ENCODE data around the gene ERBIN. TPM values are rescaled to one million over a fixed set of nuclear protein-coding genes. Genes with fewer than 3 reads are reported as not detected.
A peak's percentile ranks its signal among the peaks of the same experiment; 100 is the strongest.

ERBIN gene
- total and polyA plus RNA-seq, 2 of the 13 experiments (the other 11 are each of a cell fraction or from before 2014, with no cell fraction given): 14.4 to 41.7 TPM

- TF ChIP-seq ZUFSP (CRISPR knock-in tag; IDR thresholded peaks at IDR 0.05; ENCODE audit: borderline replicate concordance): no peak
- no peak for TF ChIP-seq FOXK2 (IDR thresholded peaks at IDR 0.05)
- 0 out of 2 replicates have a peak, but pooled peaks have one; percentile 3 for TF ChIP-seq ZBTB25 (CRISPR knock-in tag; IDR thresholded peaks at IDR 0.05)
- peak; percentile 55; the same call in 1 of the 2 replicates for TF ChIP-seq ZNF747 (CRISPR knock-in tag; IDR thresholded peaks at IDR 0.05; ENCODE audit: borderline replicate concordance)
- TF ChIP-seq ZNF784 (CRISPR knock-in tag; IDR thresholded peaks at IDR 0.05; ENCODE audit: borderline replicate concordance): peak; percentile 30; the same call in 1 of the 2 replicates
- 0 out of 2 replicates have a peak, but pooled peaks have one; percentile 88 for TF ChIP-seq ARNT2 (CRISPR knock-in tag; IDR thresholded peaks at IDR 0.05; ENCODE audit: low read depth)
- no peak for TF ChIP-seq LCORL (IDR thresholded peaks at IDR 0.05)
- TF ChIP-seq LCORL (CRISPR knock-in tag; IDR thresholded peaks at IDR 0.05): no peak
- TF ChIP-seq SSRP1 (CRISPR knock-in tag; IDR thresholded peaks at IDR 0.05): no peak
- no peak for TF ChIP-seq ZNF430 (CRISPR knock-in tag; IDR thresholded peaks at IDR 0.05)
- no peak for TF ChIP-seq TCF12 (IDR thresholded peaks at IDR 0.05)
- no peak; the same call in 1 of the 2 replicates for TF ChIP-seq TCF12 (CRISPR knock-in tag; IDR thresholded peaks at IDR 0.05)
- 0 out of 2 replicates have a peak, but pooled peaks have one; percentile 22 for TF ChIP-seq RNF2 (conservative IDR thresholded peaks at IDR 0.05; ENCODE audit: low read depth)
- TF ChIP-seq, protein P1, sequence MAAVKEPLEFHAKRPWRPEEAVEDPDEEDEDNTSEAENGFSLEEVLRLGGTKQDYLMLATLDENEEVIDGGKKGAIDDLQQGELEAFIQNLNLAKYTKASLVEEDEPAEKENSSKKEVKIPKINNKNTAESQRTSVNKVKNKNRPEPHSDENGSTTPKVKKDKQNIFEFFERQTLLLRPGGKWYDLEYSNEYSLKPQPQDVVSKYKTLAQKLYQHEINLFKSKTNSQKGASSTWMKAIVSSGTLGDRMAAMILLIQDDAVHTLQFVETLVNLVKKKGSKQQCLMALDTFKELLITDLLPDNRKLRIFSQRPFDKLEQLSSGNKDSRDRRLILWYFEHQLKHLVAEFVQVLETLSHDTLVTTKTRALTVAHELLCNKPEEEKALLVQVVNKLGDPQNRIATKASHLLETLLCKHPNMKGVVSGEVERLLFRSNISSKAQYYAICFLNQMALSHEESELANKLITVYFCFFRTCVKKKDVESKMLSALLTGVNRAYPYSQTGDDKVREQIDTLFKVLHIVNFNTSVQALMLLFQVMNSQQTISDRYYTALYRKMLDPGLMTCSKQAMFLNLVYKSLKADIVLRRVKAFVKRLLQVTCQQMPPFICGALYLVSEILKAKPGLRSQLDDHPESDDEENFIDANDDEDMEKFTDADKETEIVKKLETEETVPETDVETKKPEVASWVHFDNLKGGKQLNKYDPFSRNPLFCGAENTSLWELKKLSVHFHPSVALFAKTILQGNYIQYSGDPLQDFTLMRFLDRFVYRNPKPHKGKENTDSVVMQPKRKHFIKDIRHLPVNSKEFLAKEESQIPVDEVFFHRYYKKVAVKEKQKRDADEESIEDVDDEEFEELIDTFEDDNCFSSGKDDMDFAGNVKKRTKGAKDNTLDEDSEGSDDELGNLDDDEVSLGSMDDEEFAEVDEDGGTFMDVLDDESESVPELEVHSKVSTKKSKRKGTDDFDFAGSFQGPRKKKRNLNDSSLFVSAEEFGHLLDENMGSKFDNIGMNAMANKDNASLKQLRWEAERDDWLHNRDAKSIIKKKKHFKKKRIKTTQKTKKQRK (IDR thresholded peaks at IDR 0.05; ENCODE audit: low read length): no peak
- no peak for TF ChIP-seq ZNF451 (CRISPR knock-in tag; IDR thresholded peaks at IDR 0.05)
- 0 out of 4 replicates have a peak, but pooled peaks of 1 of the 2 experiments have one; percentile 16 for TF ChIP-seq EP300 (IDR thresholded peaks at IDR 0.05; ENCODE audit: low read depth in 2 of 2, low read length in 2 of 2)
- TF ChIP-seq EP300 (CRISPR knock-in tag; IDR thresholded peaks at IDR 0.05; ENCODE audit: borderline replicate concordance): no peak
- TF ChIP-seq ETV6 (CRISPR knock-in tag; conservative IDR thresholded peaks at IDR 0.05): no peak
- TF ChIP-seq, protein P2, sequence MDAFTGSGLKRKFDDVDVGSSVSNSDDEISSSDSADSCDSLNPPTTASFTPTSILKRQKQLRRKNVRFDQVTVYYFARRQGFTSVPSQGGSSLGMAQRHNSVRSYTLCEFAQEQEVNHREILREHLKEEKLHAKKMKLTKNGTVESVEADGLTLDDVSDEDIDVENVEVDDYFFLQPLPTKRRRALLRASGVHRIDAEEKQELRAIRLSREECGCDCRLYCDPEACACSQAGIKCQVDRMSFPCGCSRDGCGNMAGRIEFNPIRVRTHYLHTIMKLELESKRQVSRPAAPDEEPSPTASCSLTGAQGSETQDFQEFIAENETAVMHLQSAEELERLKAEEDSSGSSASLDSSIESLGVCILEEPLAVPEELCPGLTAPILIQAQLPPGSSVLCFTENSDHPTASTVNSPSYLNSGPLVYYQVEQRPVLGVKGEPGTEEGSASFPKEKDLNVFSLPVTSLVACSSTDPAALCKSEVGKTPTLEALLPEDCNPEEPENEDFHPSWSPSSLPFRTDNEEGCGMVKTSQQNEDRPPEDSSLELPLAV (CRISPR knock-in tag; conservative IDR thresholded peaks at IDR 0.05; ENCODE audit: low read depth): no peak
- TF ChIP-seq MIXL1 (CRISPR knock-in tag; IDR thresholded peaks at IDR 0.05): no peak
- TF ChIP-seq ZBTB38 (CRISPR knock-in tag; IDR thresholded peaks at IDR 0.05): no peak; the same call in none of the 2 replicates
- no peak for TF ChIP-seq TARDBP (CRISPR knock-in tag; IDR thresholded peaks at IDR 0.05)
These were observed 1.3 kb upstream of the ERBIN start (continued) for GRCh38 chr5:65925044-65925600.

Measured in HepG2 (cell line).